Stomach (tissue), 4 donors: ENCODE measurements around the gene NRL.

Experiments
- CTCF ChIP-seq, 7 experiments: fragments of 450-650 bp in 4 of 7; fragments of 200-600 bp in 3 of 7; sonication (generic) in 3 of 7; IDR thresholded peaks; one replicate each; pipeline ENCODE4 v1.5.1; 2016 to 2019; ENCODE audit warnings: antibody characterized with exemption in 7 of 7, control low read depth in 2 of 7, mild to moderate bottlenecking in 1 of 7
- POLR2A ChIP-seq, 4 donors: fragments of 450-650 bp; IDR thresholded peaks; one replicate each; pipeline ENCODE4 v1.6.1; 2016; ENCODE audit warnings: antibody characterized with exemption in 4 of 4, control low read depth in 2 of 4, mild to moderate bottlenecking in 1 of 4, moderate library complexity in 1 of 4

- TF ChIP-seq CTCF (IDR thresholded peaks at IDR 0.05) (no peak), POLR2A (IDR thresholded peaks at IDR 0.05) (no peak)
Measured at GRCh38 chr14:24038686-24039085, 76.1 kb downstream of the NRL start.
